ENCODE measurements around the gene SFTA2. TPM values are rescaled to one million over a fixed set of nuclear protein-coding genes. Genes with fewer than 3 reads are reported as not detected.

The SFTA2 gene
- polyA plus RNA-seq, 3 donors, result not detected

GRCh38 chr6:30979141-30979540, 47.2 kb upstream of the SFTA2 start:
- peaks cover 19 to 50% (median 23%) of the 10 kb centered on the region in 3 donors for H3K27me3 Mint-ChIP-seq (ENCODE audit: low read depth in 3 of 3)
- no peaks in the 10 kb centered on the region for H3K36me3 Mint-ChIP-seq
- Histone ChIP-seq H3K4me1 (ENCODE audit: control insufficient read depth in 1 of 2, insufficient read depth in 2 of 2, low read length in 2 of 2) (no peaks in the 10 kb centered on the region), H3K27me3 (ENCODE audit: control insufficient read depth in 2 of 2, insufficient read depth in 2 of 2, low read length in 2 of 2) (peaks cover 5 to 18% of the 10 kb centered on the region in 2 donors), H3K36me3 (replicated peaks in 1 of 2; ENCODE audit: control insufficient read depth in 1 of 2, insufficient read depth in 2 of 2, low read length in 2 of 2) (no peaks in the 10 kb centered on the region), H3K27ac (ENCODE audit: low read depth in 1 of 2, low read length in 2 of 2) (no peak overlapping the region), H3K4me3 (replicated peaks in 1 of 3; ENCODE audit: low read depth in 2 of 3, low read length in 3 of 3) (no peak overlapping the region), H3K9ac (ENCODE audit: insufficient read depth, low read length, poor library complexity, severe bottlenecking) (no peak overlapping the region), H3K79me2 (ENCODE audit: insufficient read depth, low read length) (no peaks in the 10 kb centered on the region), H4K20me1 (ENCODE audit: insufficient read depth, low read length) (no peaks in the 10 kb centered on the region), H3K4me2 (replicated peaks; ENCODE audit: extremely low read depth, low read length, poor library complexity, severe bottlenecking) (no peak overlapping the region), H3K9me3 (replicated peaks in 1 of 2; ENCODE audit: control insufficient read depth in 1 of 2, insufficient read depth in 1 of 2, low read length in 2 of 2) (no peaks in the 10 kb centered on the region), H2AFZ (ENCODE audit: insufficient read depth, low read depth, low read length, poor library complexity, severe bottlenecking) (no peak overlapping the region)
- no peak for TF ChIP-seq CTCF (IDR thresholded peaks at IDR 0.05)
- no peak overlapping the region for H3K4me3 Mint-ChIP-seq
- peaks cover 3% of the 10 kb centered on the region for H3K4me1 Mint-ChIP-seq
- no peak overlapping the region for H3K27ac Mint-ChIP-seq
- WGBS (ENCODE audit: insufficient coverage), result no CpG with 5 or more reads among the region's 1 CpG
- intact Hi-C loops (cut with micrococcal nuclease), result no loop called here
- no peak for DNase-seq
- peaks cover 0 to 3% (median 0%) of the 10 kb centered on the region in 7 donors for H3K9me3 Mint-ChIP-seq

- peaks cover 5 to 28% (median 12%) of the 10 kb centered on the region in 3 donors for H3K27me3 Mint-ChIP-seq (ENCODE audit: low read depth in 3 of 3)
- no CpG with 5 or more reads among the region's 4 CpGs for WGBS (ENCODE audit: insufficient coverage)
- Histone ChIP-seq H3K4me1 (ENCODE audit: control insufficient read depth in 1 of 2, insufficient read depth in 2 of 2, low read length in 2 of 2) (no peaks in the 10 kb centered on the region), H3K4me3 (replicated peaks in 1 of 3; ENCODE audit: low read depth in 2 of 3, low read length in 3 of 3) (no peak overlapping the region), H4K20me1 (ENCODE audit: insufficient read depth, low read length) (no peaks in the 10 kb centered on the region), H2AFZ (ENCODE audit: insufficient read depth, low read depth, low read length, poor library complexity, severe bottlenecking) (no peak overlapping the region), H3K27me3 (ENCODE audit: control insufficient read depth in 2 of 2, insufficient read depth in 2 of 2, low read length in 2 of 2) (peaks cover 1 to 14% of the 10 kb centered on the region in 2 donors), H3K79me2 (ENCODE audit: insufficient read depth, low read length) (no peaks in the 10 kb centered on the region), H3K9me3 (replicated peaks in 1 of 2; ENCODE audit: control insufficient read depth in 1 of 2, insufficient read depth in 1 of 2, low read length in 2 of 2) (no peaks in the 10 kb centered on the region), H3K9ac (ENCODE audit: insufficient read depth, low read length, poor library complexity, severe bottlenecking) (no peak overlapping the region), H3K27ac (ENCODE audit: low read depth in 1 of 2, low read length in 2 of 2) (no peak overlapping the region), H3K36me3 (replicated peaks in 1 of 2; ENCODE audit: control insufficient read depth in 1 of 2, insufficient read depth in 2 of 2, low read length in 2 of 2) (no peaks in the 10 kb centered on the region), H3K4me2 (replicated peaks; ENCODE audit: extremely low read depth, low read length, poor library complexity, severe bottlenecking) (no peak overlapping the region)
- intact Hi-C loops (cut with micrococcal nuclease), result no loop called here
- H3K4me1 Mint-ChIP-seq, result no peaks in the 10 kb centered on the region
- H3K36me3 Mint-ChIP-seq, result no peaks in the 10 kb centered on the region
- TF ChIP-seq CTCF (IDR thresholded peaks at IDR 0.05), result no peak
- H3K9me3 Mint-ChIP-seq, result peaks cover 0 to 3% (median 0%) of the 10 kb centered on the region in 7 donors
- DNase-seq, result no peak
- no peak overlapping the region for H3K27ac Mint-ChIP-seq
- H3K4me3 Mint-ChIP-seq, result no peak overlapping the region
These were observed 42.7 kb upstream of the SFTA2 start for GRCh38 chr6:30974490-30975252.
